ENCODE data around the gene P4HA3. TPM values are rescaled to one million over a fixed set of nuclear protein-coding genes. Genes with fewer than 3 reads are reported as not detected.

The P4HA3 gene
- polyA plus RNA-seq, 6 donors from 2014 or later = not detected

DNA sequence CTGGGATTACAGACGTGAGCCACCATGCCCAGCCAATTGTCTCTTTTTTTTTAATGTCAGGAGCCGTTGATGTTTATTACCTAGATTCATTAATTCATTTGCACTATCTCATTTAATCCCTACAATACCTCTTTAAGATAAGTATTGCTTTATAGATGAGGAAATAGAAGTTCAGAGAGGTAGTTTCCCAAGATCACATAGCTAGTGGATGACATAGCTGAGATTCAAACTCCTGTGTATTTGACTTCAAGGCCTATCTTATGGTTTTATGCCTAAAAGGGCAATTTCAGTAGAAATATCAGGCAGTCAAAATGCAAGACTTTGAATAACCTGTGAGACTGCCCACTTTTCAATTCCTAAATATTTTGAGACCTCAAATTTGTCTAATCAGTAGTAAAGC is 73.9 kb downstream of the P4HA3 start:
- H3K4me1 Mint-ChIP-seq = no peaks in the 10 kb centered on the region
- H3K4me3 Mint-ChIP-seq = no peak overlapping the region
- H3K27ac Mint-ChIP-seq = no peak overlapping the region
- H3K36me3 Mint-ChIP-seq = peaks cover 12 to 16% of the 10 kb centered on the region in 2 donors
- no peak for DNase-seq
- H3K9me3 Mint-ChIP-seq = peaks cover 0 to 2% (median 0%) of the 10 kb centered on the region in 7 donors
- H3K27me3 Mint-ChIP-seq = no peaks in the 10 kb centered on the region
- no peak for ATAC-seq (ENCODE audit: low read depth in 2 of 2)

- Mint-ChIP-seq H3K27ac (no peak overlapping the region), H3K4me1 (no peaks in the 10 kb centered on the region), H3K27me3 (no peaks in the 10 kb centered on the region), H3K4me3 (no peak overlapping the region), H3K9me3 (peaks cover 0 to 2% (median 0%) of the 10 kb centered on the region in 7 donors), H3K36me3 (peaks cover 15 to 23% of the 10 kb centered on the region in 2 donors)
- ATAC-seq (ENCODE audit: low read depth in 2 of 2) (no peak), DNase-seq (no peak)
These were observed 76.3 kb downstream of the P4HA3 start for GRCh38 chr11:74235121-74235520.

DNA sequence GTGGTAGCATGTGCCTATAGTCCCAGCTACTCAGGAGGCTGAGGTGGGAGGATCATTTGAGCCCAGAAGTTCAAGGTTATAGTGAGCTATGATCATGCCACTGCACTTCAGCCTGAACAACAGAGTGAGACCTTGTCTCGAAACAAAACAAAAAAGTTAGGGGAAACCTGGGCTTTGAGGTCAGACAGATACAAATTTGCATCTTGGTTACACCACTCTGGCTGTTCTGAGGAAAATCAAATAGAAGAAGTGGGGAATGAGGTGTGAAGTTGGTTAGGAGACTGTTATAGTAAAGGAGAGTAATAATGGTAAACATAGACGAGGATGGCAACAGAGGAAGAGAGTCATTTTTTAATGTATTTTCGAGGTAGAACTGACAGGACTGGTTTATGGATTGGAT is 77.8 kb downstream of the P4HA3 start:
- H3K4me3 Mint-ChIP-seq = no peak overlapping the region
- H3K27me3 Mint-ChIP-seq = no peaks in the 10 kb centered on the region
- H3K36me3 Mint-ChIP-seq = peaks cover 1 to 13% of the 10 kb centered on the region in 2 donors
- no peaks in the 10 kb centered on the region for H3K9me3 Mint-ChIP-seq
- H3K27ac Mint-ChIP-seq = no peak overlapping the region
- DNase-seq (no peak), ATAC-seq (ENCODE audit: low read depth in 2 of 2) (peak in 1 of 2 donors; percentile 21)
- H3K4me1 Mint-ChIP-seq = no peaks in the 10 kb centered on the region

DNA sequence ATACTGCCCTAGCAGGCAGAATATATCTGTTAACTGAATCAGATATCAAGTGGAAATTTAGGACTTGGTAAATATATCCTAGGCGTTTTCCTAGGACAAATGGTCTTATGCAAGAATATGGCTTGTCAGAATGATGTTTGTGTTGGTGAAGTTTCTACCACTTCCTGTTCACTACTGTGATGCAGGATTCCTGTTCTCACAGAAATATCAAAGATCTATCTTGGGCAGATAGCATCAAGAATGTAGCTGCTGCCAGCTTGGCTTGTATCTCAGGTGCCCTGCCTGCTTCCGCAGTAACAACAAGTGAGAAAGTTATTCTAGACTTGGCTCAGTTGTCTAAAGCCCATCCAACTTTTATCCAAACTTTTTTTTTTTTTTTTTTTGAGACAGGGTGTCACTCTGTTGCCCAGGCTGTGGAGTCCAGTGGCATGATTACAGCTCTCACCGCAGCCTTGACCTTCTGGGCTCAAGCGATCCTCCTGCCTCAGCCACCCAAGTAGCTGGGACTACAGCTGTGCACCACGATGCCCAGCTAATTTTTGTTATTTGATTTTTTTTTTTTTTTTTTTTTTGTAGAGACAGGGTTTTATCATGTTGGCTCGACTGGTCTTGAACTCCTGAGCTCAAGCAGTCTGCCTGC is 79.0 kb downstream of the P4HA3 start:
- H3K27me3 Mint-ChIP-seq = no peaks in the 10 kb centered on the region
- H3K9me3 Mint-ChIP-seq = no peaks in the 10 kb centered on the region
- H3K4me1 Mint-ChIP-seq = no peaks in the 10 kb centered on the region
- H3K27ac Mint-ChIP-seq = no peak overlapping the region
- ATAC-seq (ENCODE audit: low read depth in 2 of 2) (no peak), DNase-seq (no peak)
- peaks cover 0 to 13% of the 10 kb centered on the region in 2 donors for H3K36me3 Mint-ChIP-seq
- no peak overlapping the region for H3K4me3 Mint-ChIP-seq

GRCh38 chr11:74226907-74227306 is 84.5 kb downstream of the P4HA3 start:
- Mint-ChIP-seq H3K27ac (no peak overlapping the region), H3K4me3 (no peak overlapping the region), H3K9me3 (peaks cover 0 to 1% (median 0%) of the 10 kb centered on the region in 7 donors), H3K27me3 (no peaks in the 10 kb centered on the region), H3K4me1 (no peaks in the 10 kb centered on the region), H3K36me3 (peaks cover 0 to 23% of the 10 kb centered on the region in 2 donors)
- DNase-seq = no peak
- no peak for ATAC-seq (ENCODE audit: low read depth in 2 of 2)

GRCh38 chr11:74225565-74225964 is 85.9 kb downstream of the P4HA3 start:
- Mint-ChIP-seq H3K4me3 (no peak overlapping the region), H3K4me1 (no peaks in the 10 kb centered on the region), H3K27me3 (no peaks in the 10 kb centered on the region), H3K36me3 (peaks cover 0 to 17% of the 10 kb centered on the region in 2 donors), H3K27ac (no peak overlapping the region), H3K9me3 (peaks cover 0 to 1% (median 0%) of the 10 kb centered on the region in 7 donors)
- DNase-seq (no peak), ATAC-seq (ENCODE audit: low read depth in 2 of 2) (no peak)

GRCh38 chr11:74221816-74222215 is 89.6 kb downstream of the P4HA3 start:
- DNase-seq = no peak
- Mint-ChIP-seq H3K27me3 (no peaks in the 10 kb centered on the region), H3K27ac (peak overlapping the region in 1 of 6 donors; percentile 17), H3K9me3 (peaks cover 0 to 1% (median 0%) of the 10 kb centered on the region in 7 donors), H3K4me1 (no peaks in the 10 kb centered on the region), H3K4me3 (no peak overlapping the region), H3K36me3 (peaks cover 0 to 11% of the 10 kb centered on the region in 2 donors)
- ATAC-seq (ENCODE audit: low read depth in 2 of 2) = no peak

DNA sequence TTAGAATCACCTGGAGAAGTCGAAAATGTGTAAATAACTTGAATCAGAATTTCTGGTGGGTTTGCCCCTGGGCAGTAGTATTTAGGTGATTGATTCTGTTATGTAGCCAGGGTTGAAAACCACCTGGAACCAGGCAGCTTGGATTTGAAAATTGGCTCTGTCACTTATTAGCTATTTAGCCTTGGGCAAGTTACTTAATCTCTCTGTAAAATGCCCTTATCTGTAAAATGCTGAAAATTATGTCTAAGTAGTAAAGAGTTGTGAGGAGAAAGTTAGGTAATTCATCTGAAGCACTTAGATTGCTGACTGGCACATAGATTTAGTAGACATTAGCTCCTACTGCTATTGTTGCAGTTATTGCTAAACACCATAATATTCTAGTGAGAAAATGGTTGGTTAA is 91.1 kb downstream of the P4HA3 start:
- DNase-seq = no peak
- no peak for ATAC-seq (ENCODE audit: low read depth in 2 of 2)
- Mint-ChIP-seq H3K4me1 (no peaks in the 10 kb centered on the region), H3K9me3 (peaks cover 0 to 4% (median 0%) of the 10 kb centered on the region in 7 donors), H3K4me3 (no peak overlapping the region), H3K36me3 (peaks cover 8 to 11% of the 10 kb centered on the region in 2 donors), H3K27ac (no peak overlapping the region), H3K27me3 (no peaks in the 10 kb centered on the region)

Other genes with a start within 250 kb of the P4HA3 start
- 10 to 100 TPM in 3 of 6 donors, 1 to 10 TPM in 3; 4.6 to 22.2 (median 9.9) TPM for gene C2CD3, start 140.6 kb downstream of the P4HA3 start, polyA plus RNA-seq (ENCODE audit: low read depth in 6 of 6)
- 10 to 100 TPM in 3 of 6 donors, 1 to 10 TPM in 3; 5.4 to 12.7 (median 10.7) TPM for gene PPME1, start 140.4 kb downstream of the P4HA3 start, polyA plus RNA-seq (ENCODE audit: low read depth in 6 of 6)
- 1 to 10 TPM; 3.6 to 6.4 (median 5.1) TPM for gene PGM2L1, start 86.8 kb upstream of the P4HA3 start, polyA plus RNA-seq (ENCODE audit: low read depth in 6 of 6)
- not detected for gene KCNE3, start 155.9 kb upstream of the P4HA3 start, polyA plus RNA-seq (ENCODE audit: low read depth in 6 of 6)
- 10 to 100 TPM; 16.5 to 30.4 (median 19.3) TPM for gene LIPT2, start 182.1 kb upstream of the P4HA3 start, polyA plus RNA-seq (ENCODE audit: low read depth in 6 of 6)